Progenitor cell of endocrine pancreas (in vitro differentiated cells): ENCODE results near the gene DCLK3. TPM values are rescaled to one million over a fixed set of nuclear protein-coding genes. Genes with fewer than 3 reads are reported as not detected.
A peak's percentile ranks its signal among the peaks of the same experiment; 100 is the strongest.

Experiments
- DNase-seq: peaks from one replicate; pipeline ENCODE4 v3.0.0; 2021; ENCODE audit warnings: low spot score; ENCODE audit not compliant: unreplicated experiment
- H3K27ac Mint-ChIP-seq: 2 replicates; pipeline ENCODE4 v1.8.0; 2021; ENCODE audit warnings: mild to moderate bottlenecking, moderate library complexity, mixed read lengths
- H3K27me3 Mint-ChIP-seq: 2 replicates; pipeline ENCODE4 v1.8.0; 2021; ENCODE audit warnings: mixed read lengths
- H3K36me3 Mint-ChIP-seq: 2 replicates; pipeline ENCODE4 v1.8.0; 2022; ENCODE audit warnings: mixed read lengths; ENCODE audit not compliant: insufficient read depth
- H3K4me1 Mint-ChIP-seq: 2 replicates; pipeline ENCODE4 v1.8.0; 2021; ENCODE audit warnings: low read depth, mixed read lengths
- H3K4me3 Mint-ChIP-seq: 2 replicates; pipeline ENCODE4 v1.8.0; 2021; ENCODE audit warnings: low read depth, mild to moderate bottlenecking, moderate library complexity, mixed read lengths
- H3K9me3 Mint-ChIP-seq: 2 replicates; pipeline ENCODE4 v1.8.0; 2021; ENCODE audit warnings: low read depth, mixed read lengths
- total RNA-seq: library from RNA; stranded (reverse); gene quantifications from 2 replicates; pipeline ENCODE4 v1.2.1, GENCODE V29; 2021
- TF ChIP-seq, protein P1 (sequence below): fragments of 200-600 bp; sonication (generic); IDR thresholded peaks from one replicate; pipeline ENCODE4 v1.5.0; 2021; ENCODE audit warnings: antibody characterized with exemption, mild to moderate bottlenecking; ENCODE audit not compliant: unreplicated experiment

The DCLK3 gene
- total RNA-seq, 1 donor from 2014 or later = 0.12 TPM

DNA sequence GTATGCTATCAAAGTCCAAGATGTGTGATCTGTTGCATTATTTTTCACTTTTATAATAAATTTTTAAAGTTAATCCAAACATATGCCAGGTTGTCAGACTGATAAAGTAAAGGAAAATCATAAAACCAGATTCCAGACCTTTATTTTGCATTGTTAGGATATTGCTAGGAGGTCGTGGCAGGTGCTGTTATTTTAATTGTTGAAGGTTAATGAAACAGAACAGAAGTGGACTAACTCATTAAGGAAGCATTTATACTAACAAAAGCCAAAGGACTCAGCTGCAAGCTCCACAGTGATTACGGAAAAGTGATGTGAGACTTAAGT is 63.1 kb downstream of the DCLK3 start:
- no peaks in the 10 kb centered on the region for H3K36me3 Mint-ChIP-seq
- H3K27me3 Mint-ChIP-seq = peaks cover 4% of the 10 kb centered on the region
- H3K9me3 Mint-ChIP-seq = no peaks in the 10 kb centered on the region
- H3K4me3 Mint-ChIP-seq = no peak overlapping the region
- H3K27ac Mint-ChIP-seq = no peak overlapping the region
- no peak for DNase-seq
- no peaks in the 10 kb centered on the region for H3K4me1 Mint-ChIP-seq
- TF ChIP-seq, protein P1, sequence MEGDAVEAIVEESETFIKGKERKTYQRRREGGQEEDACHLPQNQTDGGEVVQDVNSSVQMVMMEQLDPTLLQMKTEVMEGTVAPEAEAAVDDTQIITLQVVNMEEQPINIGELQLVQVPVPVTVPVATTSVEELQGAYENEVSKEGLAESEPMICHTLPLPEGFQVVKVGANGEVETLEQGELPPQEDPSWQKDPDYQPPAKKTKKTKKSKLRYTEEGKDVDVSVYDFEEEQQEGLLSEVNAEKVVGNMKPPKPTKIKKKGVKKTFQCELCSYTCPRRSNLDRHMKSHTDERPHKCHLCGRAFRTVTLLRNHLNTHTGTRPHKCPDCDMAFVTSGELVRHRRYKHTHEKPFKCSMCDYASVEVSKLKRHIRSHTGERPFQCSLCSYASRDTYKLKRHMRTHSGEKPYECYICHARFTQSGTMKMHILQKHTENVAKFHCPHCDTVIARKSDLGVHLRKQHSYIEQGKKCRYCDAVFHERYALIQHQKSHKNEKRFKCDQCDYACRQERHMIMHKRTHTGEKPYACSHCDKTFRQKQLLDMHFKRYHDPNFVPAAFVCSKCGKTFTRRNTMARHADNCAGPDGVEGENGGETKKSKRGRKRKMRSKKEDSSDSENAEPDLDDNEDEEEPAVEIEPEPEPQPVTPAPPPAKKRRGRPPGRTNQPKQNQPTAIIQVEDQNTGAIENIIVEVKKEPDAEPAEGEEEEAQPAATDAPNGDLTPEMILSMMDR = no peak

DNA sequence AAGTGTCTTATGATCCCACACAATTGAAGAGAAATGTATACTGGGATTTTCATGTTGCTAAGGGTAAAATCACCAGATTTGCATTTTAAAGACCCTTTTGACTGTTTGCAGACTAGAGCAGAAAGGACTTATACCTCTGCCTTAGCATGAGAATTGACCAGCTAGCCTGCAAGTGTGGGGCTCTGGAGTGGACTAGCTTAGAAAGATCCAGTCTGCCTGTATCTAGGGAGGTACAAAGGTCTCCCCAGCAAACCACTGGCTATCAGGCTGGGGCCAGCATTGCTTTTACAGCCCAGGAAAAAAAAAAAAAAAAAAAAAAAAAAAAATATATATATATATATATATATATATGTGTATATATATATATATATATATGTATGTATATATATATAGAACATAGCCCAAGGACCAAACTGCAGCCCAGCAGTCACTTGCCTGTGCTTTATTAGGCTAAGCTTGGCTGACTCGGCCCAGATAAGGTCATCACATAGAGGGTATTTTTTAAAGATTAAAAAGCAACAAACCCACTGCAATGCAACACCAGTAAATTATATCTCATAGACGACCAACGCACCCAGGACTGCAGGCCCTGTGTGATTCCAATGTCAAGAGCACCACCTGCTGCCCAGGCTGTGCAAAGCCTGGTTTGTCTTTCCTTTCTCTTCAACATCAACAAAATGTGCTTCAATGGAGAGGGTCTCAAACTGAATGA is 63.7 kb downstream of the DCLK3 start:
- DNase-seq = peak; percentile 54
- Mint-ChIP-seq H3K36me3 (no peaks in the 10 kb centered on the region), H3K27ac (no peak overlapping the region), H3K4me1 (no peaks in the 10 kb centered on the region), H3K4me3 (no peak overlapping the region), H3K27me3 (peaks cover 4% of the 10 kb centered on the region), H3K9me3 (no peaks in the 10 kb centered on the region)
- TF ChIP-seq, protein P1 = peak; percentile 95

DNA sequence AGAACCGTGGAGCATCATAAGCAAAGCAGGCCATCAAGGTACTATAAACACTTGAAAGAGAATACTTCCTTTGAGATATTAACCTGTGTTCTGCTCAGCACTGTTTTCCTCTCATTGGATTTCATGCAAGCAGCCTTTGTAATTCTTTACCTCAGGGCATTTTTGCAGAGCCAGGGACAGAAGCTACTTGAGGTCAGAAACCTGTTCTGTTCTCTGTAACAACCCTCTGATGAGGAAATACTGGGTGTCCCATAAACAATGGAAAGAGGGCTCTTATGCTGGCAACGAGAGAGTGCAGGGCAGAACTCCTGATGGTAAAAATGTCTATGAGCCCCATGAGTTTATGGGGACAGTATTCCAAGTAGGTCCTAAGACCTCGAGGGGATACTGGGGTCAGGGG is 66.0 kb downstream of the DCLK3 start:
- Mint-ChIP-seq H3K27me3 (no peaks in the 10 kb centered on the region), H3K9me3 (peaks cover 2% of the 10 kb centered on the region), H3K27ac (no peak overlapping the region), H3K4me3 (no peak overlapping the region), H3K36me3 (no peaks in the 10 kb centered on the region), H3K4me1 (no peaks in the 10 kb centered on the region)
- DNase-seq = no peak
- TF ChIP-seq, protein P1 = no peak

DNA sequence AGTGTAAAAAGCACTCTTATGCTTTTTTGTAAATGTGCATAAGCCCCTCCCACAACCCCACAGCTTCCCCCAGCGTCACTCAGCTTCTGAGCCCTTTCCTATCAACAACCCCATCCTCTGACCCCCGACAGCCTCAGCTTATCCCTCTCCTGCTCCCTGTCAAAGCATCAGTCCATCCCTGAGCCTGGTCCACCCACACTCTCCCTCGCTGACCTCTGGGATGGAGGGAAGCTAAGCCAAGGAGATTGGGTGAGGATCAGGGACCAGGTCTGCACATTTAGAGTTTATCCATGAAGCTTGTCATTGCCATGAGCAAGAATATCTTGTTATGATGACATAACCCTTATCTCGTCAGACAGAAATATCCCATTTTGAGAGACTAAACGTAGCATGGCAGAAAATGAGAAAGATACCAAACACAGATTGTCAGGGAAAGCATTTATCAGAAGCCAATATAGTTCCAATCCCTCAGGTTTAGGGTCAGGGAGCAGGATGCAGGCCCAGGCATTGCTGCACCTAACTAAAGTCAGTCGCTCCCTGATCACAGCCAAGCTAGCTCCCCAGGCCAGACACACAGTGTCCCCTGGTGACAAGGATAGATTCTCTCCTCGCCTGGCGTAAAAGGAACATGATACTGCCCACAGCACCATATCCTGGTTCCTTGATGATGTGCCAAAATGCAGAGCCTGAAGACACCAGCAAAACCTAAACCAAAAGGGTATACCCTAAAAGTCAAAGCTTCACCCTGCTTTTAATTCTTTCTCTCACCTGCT is 66.9 kb downstream of the DCLK3 start:
- Mint-ChIP-seq H3K4me3 (no peak overlapping the region), H3K4me1 (no peaks in the 10 kb centered on the region), H3K9me3 (peaks cover 5% of the 10 kb centered on the region), H3K27ac (no peak overlapping the region), H3K27me3 (no peaks in the 10 kb centered on the region), H3K36me3 (peaks cover 2% of the 10 kb centered on the region)
- TF ChIP-seq, protein P1 = no peak
- no peak for DNase-seq

- H3K4me1 Mint-ChIP-seq = no peaks in the 10 kb centered on the region
- H3K9me3 Mint-ChIP-seq = peaks cover 5% of the 10 kb centered on the region
- no peak for DNase-seq
- no peaks in the 10 kb centered on the region for H3K27me3 Mint-ChIP-seq
- peaks cover 2% of the 10 kb centered on the region for H3K36me3 Mint-ChIP-seq
- TF ChIP-seq, protein P1 = no peak
- no peak overlapping the region for H3K27ac Mint-ChIP-seq
- no peak overlapping the region for H3K4me3 Mint-ChIP-seq
Measured at GRCh38 chr3:36696799-36697198, 67.6 kb downstream of the DCLK3 start.
